ENCODE data around the gene RFTN1.

RFTN1 gene

DNA sequence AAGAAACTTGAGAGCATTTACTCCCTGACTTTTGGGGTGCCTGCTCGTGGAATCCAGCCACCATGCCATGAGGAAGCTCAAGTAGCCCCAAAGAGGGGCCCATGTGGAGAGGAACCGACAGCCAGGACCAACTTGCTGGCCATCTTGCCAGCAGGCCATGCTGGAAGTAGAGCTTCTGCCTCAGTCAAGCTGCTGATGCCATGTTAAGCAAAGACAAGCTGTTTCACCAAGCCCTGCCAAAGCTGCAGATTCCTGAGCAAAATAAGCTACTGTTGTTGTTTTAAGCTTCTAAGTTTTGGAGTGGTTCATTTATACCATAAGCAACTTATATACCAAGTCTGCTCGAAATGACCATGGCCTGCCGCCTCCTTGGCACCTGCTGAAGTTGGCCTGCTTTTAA is 14.1 kb downstream of the RFTN1 start:
- in situ Hi-C loops (cut with MboI; ENCODE audit: low pct_unique_long_range_greater_than_20kb, low sequenced_read_pairs, unreplicated experiment), result no loop called here
- DNase-seq (ENCODE audit: low spot score), result no peak
- TF ChIP-seq, protein P1, sequence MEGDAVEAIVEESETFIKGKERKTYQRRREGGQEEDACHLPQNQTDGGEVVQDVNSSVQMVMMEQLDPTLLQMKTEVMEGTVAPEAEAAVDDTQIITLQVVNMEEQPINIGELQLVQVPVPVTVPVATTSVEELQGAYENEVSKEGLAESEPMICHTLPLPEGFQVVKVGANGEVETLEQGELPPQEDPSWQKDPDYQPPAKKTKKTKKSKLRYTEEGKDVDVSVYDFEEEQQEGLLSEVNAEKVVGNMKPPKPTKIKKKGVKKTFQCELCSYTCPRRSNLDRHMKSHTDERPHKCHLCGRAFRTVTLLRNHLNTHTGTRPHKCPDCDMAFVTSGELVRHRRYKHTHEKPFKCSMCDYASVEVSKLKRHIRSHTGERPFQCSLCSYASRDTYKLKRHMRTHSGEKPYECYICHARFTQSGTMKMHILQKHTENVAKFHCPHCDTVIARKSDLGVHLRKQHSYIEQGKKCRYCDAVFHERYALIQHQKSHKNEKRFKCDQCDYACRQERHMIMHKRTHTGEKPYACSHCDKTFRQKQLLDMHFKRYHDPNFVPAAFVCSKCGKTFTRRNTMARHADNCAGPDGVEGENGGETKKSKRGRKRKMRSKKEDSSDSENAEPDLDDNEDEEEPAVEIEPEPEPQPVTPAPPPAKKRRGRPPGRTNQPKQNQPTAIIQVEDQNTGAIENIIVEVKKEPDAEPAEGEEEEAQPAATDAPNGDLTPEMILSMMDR (IDR thresholded peaks at IDR 0.05; ENCODE audit: extremely low read depth, insufficient read depth, missing control alignments), result no peak

DNA sequence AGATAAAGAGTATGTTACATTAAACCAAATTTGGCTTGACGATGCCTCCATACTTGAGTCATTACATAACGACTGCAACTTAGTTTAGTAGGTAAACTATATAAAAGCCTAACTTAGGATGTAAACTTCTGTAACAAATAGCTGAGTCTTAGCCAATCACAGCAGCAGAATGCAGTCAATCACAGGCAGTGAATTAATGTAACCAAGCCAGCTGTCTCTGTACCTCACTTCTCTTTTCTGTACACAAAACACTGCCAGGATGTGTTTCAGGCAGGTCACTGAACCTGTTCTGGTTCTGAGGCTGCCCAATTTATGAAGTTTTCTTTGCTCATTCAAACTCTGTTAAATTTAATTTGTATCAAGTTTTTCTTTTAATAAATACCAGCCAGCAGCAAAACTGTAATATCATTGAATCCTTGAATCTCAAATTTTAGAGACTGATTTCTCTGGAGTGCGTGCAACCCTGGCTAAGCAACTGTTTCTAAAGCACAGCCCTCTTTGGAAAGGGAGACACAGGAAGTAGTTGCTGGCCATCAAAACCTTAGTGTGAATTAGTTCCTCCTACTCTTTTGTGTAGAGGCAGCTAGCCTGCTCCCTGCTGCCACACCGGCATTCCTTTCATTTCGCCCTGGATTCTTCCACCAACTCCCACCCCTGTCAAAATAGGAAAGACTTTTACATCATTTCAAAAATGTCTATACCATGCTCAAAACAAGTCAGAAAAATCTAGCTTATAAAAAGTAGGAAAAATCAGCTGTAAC is 15.2 kb downstream of the RFTN1 start:
- TF ChIP-seq, protein P1 (IDR thresholded peaks at IDR 0.05; ENCODE audit: extremely low read depth, insufficient read depth, missing control alignments), result no peak
- in situ Hi-C loops (cut with MboI; ENCODE audit: low pct_unique_long_range_greater_than_20kb, low sequenced_read_pairs, unreplicated experiment), result no loop called here
- DNase-seq (ENCODE audit: low spot score), result no peak

DNA sequence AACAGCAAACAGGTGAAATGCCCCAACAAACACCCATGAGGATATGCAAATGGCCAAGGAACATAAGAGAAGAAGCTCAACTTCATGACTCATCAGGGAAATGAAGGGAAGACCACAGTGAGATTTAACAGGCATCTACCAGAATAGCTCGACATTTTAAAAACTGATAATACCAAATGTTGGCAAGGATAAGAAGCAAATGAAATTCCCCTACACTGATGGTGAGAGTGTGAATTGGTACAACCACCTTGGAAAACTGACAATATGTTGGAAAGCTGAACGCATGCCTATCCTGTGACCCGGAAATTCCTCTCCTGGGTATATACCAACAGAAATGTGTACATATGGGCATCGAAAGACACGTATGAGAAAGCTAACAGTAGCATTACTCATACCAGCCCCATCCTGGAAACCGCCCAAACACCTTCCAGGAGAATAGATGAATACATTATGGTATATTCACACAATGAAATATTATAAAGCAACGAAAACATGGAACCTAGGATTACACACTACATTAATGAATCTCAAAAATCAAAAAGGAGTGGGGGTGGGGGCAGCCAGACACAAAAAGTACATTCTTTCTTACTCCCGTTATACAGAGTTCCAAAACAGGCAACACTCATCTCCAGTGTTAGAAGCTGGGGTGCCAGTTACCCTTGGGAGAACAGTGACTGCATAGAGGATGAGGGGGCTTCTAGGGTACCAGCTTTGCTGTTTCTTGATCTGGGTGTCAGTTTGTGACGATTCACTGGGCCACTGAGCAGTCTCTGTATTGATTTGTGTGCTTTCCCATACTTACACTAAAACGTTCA is 16.9 kb downstream of the RFTN1 start:
- TF ChIP-seq, protein P1 (IDR thresholded peaks at IDR 0.05; ENCODE audit: extremely low read depth, insufficient read depth, missing control alignments), result no peak
- in situ Hi-C loops (cut with MboI; ENCODE audit: low pct_unique_long_range_greater_than_20kb, low sequenced_read_pairs, unreplicated experiment), result no loop called here
- DNase-seq (ENCODE audit: low spot score), result no peak

DNA sequence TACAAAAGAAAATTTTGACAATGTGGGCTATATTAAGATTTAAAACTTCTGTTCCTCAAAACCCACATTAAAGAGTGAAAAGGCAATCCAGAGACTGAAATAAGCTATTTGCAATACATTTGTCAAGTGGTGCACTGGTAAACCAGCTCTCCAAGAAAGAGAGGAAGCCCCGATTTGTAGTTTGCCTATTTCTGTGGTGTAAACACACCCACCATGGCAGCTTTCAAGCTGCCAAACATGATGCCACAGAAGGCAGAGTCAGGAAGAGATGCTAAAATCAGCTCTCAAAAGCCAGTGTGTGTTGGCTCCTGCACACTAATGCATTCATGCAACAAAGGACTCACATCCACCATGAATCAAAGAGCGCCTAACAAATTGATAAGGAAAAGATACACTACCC is 17.5 kb downstream of the RFTN1 start:
- DNase-seq (ENCODE audit: low spot score), result no peak
- in situ Hi-C loops (cut with MboI; ENCODE audit: low pct_unique_long_range_greater_than_20kb, low sequenced_read_pairs, unreplicated experiment), result no loop called here
- TF ChIP-seq, protein P1 (IDR thresholded peaks at IDR 0.05; ENCODE audit: extremely low read depth, insufficient read depth, missing control alignments), result no peak

DNA sequence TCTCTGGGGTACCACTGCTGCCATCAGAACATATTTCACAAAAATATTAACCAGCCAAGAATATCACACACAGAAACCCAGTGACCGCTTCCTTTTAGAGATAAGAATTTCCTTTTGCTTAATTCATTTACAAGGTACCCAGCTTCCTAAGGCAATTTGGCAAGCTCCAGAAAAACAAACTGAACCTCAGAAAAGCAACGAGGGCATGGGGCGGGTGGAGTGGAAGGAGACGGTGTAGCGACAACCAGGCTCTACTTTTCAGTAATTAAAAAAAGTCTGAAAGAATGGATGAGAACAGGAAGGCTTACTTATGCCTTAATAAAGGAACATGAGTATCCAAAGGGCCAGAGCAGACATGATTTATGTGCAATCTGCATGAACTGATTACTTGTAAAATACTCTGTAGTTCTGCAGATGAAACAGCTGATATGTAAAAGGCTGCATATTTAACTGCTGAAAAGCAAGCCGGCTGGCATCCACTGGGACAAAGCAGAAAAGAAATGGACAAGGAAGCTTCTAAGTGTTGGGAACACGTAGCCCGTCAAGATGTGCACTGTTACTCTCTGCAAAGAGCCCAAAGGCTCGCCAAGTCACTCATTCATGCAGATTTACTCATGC is 18.6 kb downstream of the RFTN1 start:
- no peak for DNase-seq (ENCODE audit: low spot score)
- in situ Hi-C loops (cut with MboI; ENCODE audit: low pct_unique_long_range_greater_than_20kb, low sequenced_read_pairs, unreplicated experiment), result no loop called here
- TF ChIP-seq, protein P1 (IDR thresholded peaks at IDR 0.05; ENCODE audit: extremely low read depth, insufficient read depth, missing control alignments), result no peak

DNA sequence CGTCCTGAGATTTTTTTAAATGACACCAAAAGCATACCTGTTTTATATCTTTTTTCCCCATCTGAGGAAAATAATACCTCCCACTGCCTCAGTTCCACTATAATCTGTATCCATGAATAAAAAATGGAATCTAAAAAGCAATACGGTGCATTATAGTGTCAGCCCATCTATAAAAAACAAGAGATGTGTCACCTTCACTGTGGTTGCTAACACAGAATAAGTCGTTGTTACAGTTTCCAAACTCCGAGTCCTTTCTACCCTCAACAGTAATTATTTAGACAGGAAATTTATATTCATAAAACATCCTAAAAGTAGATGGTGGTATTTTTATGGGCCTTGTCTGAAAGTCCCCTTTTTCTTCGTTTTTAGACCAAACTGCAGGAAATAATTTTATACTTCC is 19.4 kb downstream of the RFTN1 start:
- TF ChIP-seq, protein P1 (IDR thresholded peaks at IDR 0.05; ENCODE audit: extremely low read depth, insufficient read depth, missing control alignments), result no peak
- in situ Hi-C loops (cut with MboI; ENCODE audit: low pct_unique_long_range_greater_than_20kb, low sequenced_read_pairs, unreplicated experiment), result no loop called here
- DNase-seq (ENCODE audit: low spot score), result no peak

All from GM13977 (cell line).